Measurements from ENCODE around the gene PTPN14.
"Not testable (repeated sequence)": the region's sequence is repeated elsewhere in the genome, so short reads cannot be mapped to it uniquely, and the experiment has no call there.

The PTPN14 gene

DNA sequence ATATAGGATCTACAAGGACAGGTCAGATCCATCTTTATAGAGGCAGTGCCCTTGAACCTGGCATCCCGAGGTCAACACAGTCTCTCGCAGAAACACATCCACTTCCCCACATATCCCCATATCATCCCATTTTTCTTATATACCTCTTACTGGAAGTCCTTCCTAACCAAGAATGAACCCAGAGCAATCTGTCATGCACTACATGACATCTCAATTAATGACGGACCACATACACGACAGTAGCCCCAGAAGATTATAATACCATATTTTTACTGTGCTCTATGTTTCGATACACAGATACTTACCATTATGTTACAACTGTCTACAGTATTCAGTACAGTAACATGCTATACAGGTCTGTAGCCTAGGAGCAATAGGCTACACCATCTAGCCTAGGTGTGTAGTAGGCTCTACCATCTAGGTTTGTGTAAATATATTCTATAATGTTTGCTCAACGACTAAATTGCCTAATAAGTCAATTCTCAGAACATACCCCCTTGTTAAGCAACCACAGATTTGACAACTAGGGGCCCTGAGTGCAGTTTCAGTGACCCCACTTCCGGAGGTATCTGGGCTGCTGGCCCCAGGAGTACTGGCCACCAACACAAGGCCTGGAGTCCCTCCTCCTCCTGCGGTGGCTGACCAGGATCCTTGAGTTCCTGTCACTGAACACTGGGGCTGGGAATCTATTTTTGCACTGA is 28.1 kb downstream of the PTPN14 start:
- Histone ChIP-seq H3K9me3 (ENCODE audit: control insufficient read depth, low read length) (no peaks in the 10 kb centered on the region), H3K4me1 (ENCODE audit: control insufficient read depth, insufficient read depth, low read length, poor library complexity, severe bottlenecking) (no peaks in the 10 kb centered on the region), H3K4me3 (ENCODE audit: insufficient read depth, low read depth, low read length, poor library complexity, severe bottlenecking) (no peak overlapping the region), H3K27me3 (replicated peaks; ENCODE audit: control insufficient read depth, insufficient read depth, low read length, poor library complexity, severe bottlenecking) (no peaks in the 10 kb centered on the region), H3K27ac (ENCODE audit: insufficient read depth, low read length, poor library complexity, severe bottlenecking) (no peak overlapping the region), H3K36me3 (ENCODE audit: control insufficient read depth, insufficient read depth, low read length) (no peaks in the 10 kb centered on the region)
- DNase-seq: no peak

DNA sequence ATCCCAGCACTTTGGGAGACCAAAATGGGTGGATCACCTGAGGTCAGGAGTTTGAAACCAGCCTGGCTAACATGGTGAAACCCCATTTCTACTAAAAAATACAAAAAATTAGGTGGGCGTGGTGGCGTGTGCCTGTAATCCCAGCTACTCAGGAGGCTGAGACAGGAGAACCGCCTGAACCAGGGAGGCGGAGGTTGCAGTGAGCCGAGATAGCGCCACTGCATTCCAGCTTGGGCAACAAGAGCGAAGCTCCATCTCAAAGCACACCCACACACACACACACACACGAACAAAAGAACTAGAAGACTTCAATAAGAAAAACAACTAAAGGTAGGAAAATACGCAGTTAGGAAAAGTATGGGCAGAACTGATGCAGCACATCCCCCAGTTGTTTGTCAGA is 29.9 kb downstream of the PTPN14 start:
- not testable (repeated sequence) for DNase-seq; H3K4me3 ChIP-seq (ENCODE audit: insufficient read depth, low read depth, low read length, poor library complexity, severe bottlenecking); H3K36me3 ChIP-seq (ENCODE audit: control insufficient read depth, insufficient read depth, low read length); H3K27me3 ChIP-seq (replicated peaks; ENCODE audit: control insufficient read depth, insufficient read depth, low read length, poor library complexity, severe bottlenecking); H3K9me3 ChIP-seq (ENCODE audit: control insufficient read depth, low read length); H3K4me1 ChIP-seq (ENCODE audit: control insufficient read depth, insufficient read depth, low read length, poor library complexity, severe bottlenecking); H3K27ac ChIP-seq (ENCODE audit: insufficient read depth, low read length, poor library complexity, severe bottlenecking)

DNA sequence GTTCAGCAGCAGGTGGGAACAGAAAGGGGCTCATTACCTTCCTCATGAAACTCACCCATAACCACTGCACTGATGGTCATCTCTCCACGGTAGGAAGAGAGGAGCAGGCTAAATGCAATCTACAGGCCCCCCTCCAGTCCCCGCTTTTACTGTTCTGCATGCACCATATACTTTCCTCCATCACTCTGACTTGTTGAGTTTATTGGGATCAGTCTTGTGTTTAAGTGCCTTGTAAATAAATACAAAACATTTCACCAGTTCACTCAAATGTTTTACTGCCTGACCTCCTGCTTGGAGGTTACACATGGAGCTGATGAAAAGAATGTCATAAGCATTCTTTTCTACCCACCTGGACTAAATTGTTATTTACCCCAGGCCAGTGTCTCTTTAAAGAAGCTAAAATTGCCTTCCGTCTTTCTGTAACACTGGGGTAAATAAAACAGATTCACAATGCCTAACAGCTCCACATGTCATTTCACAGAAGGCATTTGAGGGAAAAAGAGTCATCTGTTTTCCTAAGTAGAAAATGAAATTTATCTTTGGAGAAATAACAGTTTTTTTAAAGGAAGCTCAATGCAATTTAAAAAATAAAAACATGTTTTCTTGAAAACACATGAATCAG is 30.7 kb downstream of the PTPN14 start:
- Histone ChIP-seq H3K9me3 (ENCODE audit: control insufficient read depth, low read length) (no peaks in the 10 kb centered on the region), H3K36me3 (ENCODE audit: control insufficient read depth, insufficient read depth, low read length) (no peaks in the 10 kb centered on the region), H3K27me3 (replicated peaks; ENCODE audit: control insufficient read depth, insufficient read depth, low read length, poor library complexity, severe bottlenecking) (no peaks in the 10 kb centered on the region), H3K27ac (ENCODE audit: insufficient read depth, low read length, poor library complexity, severe bottlenecking) (no peak overlapping the region), H3K4me1 (ENCODE audit: control insufficient read depth, insufficient read depth, low read length, poor library complexity, severe bottlenecking) (no peaks in the 10 kb centered on the region), H3K4me3 (ENCODE audit: insufficient read depth, low read depth, low read length, poor library complexity, severe bottlenecking) (no peak overlapping the region)
- no peak for DNase-seq

DNA sequence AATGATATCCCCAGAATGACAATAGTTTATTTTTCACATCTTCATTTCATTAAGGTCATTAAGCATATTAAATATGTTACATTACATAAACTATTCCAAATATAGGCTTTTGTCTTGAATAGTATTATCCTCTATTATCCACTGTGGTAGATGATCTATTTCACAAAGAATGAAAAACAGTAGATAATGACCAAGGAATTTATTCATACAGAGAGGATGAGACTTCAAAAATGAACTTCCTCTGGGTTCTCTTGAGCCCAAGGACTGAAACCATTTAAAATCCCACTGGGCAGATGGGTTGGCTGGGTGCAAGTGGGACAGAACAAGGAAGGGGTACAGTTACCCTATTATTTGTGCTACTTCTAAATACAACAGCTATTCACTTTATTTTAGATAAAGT is 33.0 kb downstream of the PTPN14 start:
- H3K4me1 ChIP-seq (ENCODE audit: control insufficient read depth, insufficient read depth, low read length, poor library complexity, severe bottlenecking): no peaks in the 10 kb centered on the region
- no peaks in the 10 kb centered on the region for H3K9me3 ChIP-seq (ENCODE audit: control insufficient read depth, low read length)
- no peak for DNase-seq
- H3K27me3 ChIP-seq (replicated peaks; ENCODE audit: control insufficient read depth, insufficient read depth, low read length, poor library complexity, severe bottlenecking): no peaks in the 10 kb centered on the region
- no peak overlapping the region for H3K27ac ChIP-seq (ENCODE audit: insufficient read depth, low read length, poor library complexity, severe bottlenecking)
- H3K4me3 ChIP-seq (ENCODE audit: insufficient read depth, low read depth, low read length, poor library complexity, severe bottlenecking): no peak overlapping the region
- no peaks in the 10 kb centered on the region for H3K36me3 ChIP-seq (ENCODE audit: control insufficient read depth, insufficient read depth, low read length)

DNA sequence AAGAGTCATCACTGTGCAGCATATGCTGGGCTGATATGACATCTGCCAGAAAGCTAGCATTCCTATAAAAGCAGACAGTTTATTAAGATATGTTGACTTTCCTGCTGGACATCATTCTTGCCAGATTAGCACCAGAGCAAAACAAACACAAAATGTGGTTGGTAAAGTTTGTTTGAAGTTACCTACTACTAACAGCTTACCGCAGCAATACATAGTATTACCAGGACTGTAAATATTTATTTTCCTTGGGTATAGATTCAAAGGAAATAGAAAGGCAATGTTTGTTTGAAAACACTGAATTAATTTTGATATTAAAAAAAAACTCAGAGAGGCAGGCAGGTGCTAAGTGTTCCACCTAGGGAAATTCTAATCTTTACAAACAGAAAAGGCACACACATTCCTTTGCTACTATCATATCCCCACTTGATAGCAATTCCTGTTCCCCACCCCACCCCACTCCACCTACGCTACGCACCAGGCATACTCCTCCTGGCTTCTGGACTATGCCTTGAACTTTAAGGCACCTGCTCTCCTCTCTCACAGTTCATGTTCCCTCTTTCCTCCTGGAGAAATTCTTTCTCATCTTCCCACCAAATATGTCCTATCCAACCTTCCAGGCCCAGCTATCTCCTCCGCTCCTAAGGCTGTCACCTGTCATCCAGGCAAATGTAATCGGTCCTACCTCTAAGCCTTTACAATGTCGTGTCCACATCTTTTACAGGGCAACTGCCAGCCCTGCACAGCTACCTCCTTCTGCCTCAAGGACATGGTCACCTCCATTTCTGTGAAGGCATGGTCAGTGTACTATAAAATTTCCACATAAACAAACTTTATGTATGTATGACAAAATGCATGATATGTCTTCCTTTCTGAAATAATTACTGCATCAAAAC is 34.7 kb downstream of the PTPN14 start:
- H3K4me1 ChIP-seq (ENCODE audit: control insufficient read depth, insufficient read depth, low read length, poor library complexity, severe bottlenecking): no peaks in the 10 kb centered on the region
- H3K27me3 ChIP-seq (replicated peaks; ENCODE audit: control insufficient read depth, insufficient read depth, low read length, poor library complexity, severe bottlenecking): no peaks in the 10 kb centered on the region
- no peak overlapping the region for H3K27ac ChIP-seq (ENCODE audit: insufficient read depth, low read length, poor library complexity, severe bottlenecking)
- DNase-seq: no peak
- no peaks in the 10 kb centered on the region for H3K36me3 ChIP-seq (ENCODE audit: control insufficient read depth, insufficient read depth, low read length)
- no peaks in the 10 kb centered on the region for H3K9me3 ChIP-seq (ENCODE audit: control insufficient read depth, low read length)
- no peak overlapping the region for H3K4me3 ChIP-seq (ENCODE audit: insufficient read depth, low read depth, low read length, poor library complexity, severe bottlenecking)

DNA sequence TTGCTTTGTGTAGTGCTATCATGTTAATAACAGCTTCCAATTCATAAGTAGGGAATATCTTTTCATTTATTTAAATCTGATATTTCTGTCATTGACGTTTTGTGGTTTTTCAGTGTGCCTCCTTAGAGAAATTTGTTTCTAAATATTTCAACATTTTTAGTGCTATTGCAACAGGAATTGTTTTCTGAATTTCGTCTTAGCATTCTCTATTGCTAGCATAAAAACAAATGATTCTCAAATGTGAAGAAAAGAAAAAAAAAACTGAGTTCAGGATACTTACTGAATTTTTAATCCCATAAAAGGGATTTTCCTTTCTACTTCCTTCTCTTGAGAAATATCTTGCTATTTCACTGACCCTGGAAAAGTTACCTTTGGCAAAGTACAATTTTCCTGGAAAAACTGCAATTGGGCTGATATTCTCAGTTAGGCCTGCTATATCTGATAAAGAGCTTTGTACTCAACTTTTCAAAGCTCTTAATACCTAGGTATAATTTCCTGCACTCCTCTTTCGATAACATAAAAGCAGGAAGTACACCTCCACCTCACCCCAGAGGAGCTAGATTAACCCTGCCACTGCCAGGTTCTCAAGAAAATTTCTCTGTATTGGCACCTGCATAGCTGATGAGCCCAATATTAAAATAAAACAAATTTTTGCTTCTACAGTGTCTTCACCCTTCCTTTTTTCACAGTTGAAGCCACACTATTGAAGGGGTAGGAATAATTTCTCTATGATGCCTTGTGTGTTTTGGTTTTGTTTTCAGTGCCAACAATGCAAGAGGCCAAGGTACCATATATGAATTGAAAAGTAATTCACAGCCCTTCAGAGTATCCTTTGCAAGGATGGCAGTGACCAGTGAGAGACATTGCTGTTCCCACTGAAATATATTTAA is 35.6 kb downstream of the PTPN14 start:
- Histone ChIP-seq H3K4me1 (ENCODE audit: control insufficient read depth, insufficient read depth, low read length, poor library complexity, severe bottlenecking) (no peaks in the 10 kb centered on the region), H3K36me3 (ENCODE audit: control insufficient read depth, insufficient read depth, low read length) (no peaks in the 10 kb centered on the region), H3K27me3 (replicated peaks; ENCODE audit: control insufficient read depth, insufficient read depth, low read length, poor library complexity, severe bottlenecking) (no peaks in the 10 kb centered on the region), H3K27ac (ENCODE audit: insufficient read depth, low read length, poor library complexity, severe bottlenecking) (no peak overlapping the region), H3K9me3 (ENCODE audit: control insufficient read depth, low read length) (no peaks in the 10 kb centered on the region), H3K4me3 (ENCODE audit: insufficient read depth, low read depth, low read length, poor library complexity, severe bottlenecking) (no peak overlapping the region)
- no peak for DNase-seq

DNA sequence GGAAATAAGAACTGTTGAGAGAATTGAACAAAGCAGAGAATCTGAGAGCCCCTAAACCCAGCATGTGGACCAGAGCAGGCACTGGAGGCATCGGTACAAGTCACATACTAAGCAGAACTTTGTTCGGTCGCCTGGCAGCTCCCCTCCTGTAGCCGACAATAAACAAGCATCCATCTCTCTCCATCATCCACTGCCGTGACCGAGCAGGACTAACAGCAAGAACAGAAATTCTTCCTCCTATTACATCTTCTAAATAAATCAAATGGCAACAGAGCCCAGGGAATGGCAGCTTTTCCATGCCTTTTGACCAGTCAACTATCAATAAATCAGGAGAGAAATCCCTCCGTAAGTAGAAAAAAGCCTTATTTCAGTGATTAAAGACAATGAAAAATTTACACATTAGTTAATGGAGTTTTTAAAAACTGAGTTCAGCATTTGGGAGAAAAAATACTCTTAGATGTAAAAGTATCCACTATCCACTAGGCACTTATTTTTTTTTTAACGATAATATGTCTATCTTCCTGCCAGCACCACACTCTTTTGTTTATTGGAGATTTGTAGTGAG is 36.5 kb downstream of the PTPN14 start:
- Histone ChIP-seq H3K27me3 (replicated peaks; ENCODE audit: control insufficient read depth, insufficient read depth, low read length, poor library complexity, severe bottlenecking) (no peaks in the 10 kb centered on the region), H3K27ac (ENCODE audit: insufficient read depth, low read length, poor library complexity, severe bottlenecking) (no peak overlapping the region), H3K9me3 (ENCODE audit: control insufficient read depth, low read length) (no peaks in the 10 kb centered on the region), H3K4me3 (ENCODE audit: insufficient read depth, low read depth, low read length, poor library complexity, severe bottlenecking) (no peak overlapping the region), H3K4me1 (ENCODE audit: control insufficient read depth, insufficient read depth, low read length, poor library complexity, severe bottlenecking) (no peaks in the 10 kb centered on the region), H3K36me3 (ENCODE audit: control insufficient read depth, insufficient read depth, low read length) (no peaks in the 10 kb centered on the region)
- DNase-seq: no peak

DNA sequence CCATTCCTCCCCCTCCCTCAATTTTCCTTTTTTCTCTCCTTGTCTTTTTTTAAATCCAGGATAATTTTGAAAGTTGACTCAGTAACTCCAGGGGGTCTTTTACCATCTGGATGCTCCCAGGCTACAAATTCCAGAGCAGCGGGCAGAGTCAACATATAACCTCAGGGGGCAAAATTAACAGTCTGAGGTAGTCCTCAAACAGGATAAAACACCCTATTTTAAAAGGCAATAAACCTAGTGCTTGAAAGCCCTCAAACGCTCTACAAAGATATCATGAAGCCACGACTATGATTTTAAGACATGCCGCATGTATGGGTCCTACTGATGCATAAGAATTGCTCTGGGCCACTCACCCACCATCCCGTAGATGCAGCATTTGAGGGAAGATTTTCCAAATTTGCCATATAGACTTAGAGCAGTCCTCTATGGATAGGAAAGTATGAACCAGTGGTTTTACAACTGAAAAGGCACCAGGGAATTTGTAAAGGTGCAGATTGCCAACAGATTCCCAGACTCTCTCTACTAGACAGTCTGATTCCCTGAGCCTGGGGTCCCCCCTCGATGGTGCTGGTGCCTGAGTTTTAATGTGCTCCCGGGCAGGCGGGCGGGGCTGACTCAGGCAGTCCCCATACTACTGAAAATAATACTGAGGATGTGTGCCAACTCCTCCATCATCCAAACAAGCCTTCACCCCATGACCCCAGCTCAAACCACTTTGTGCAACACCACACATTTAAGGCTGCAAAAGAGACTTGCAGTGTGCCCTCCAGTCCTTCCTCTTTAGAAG is 37.2 kb downstream of the PTPN14 start:
- no peak for DNase-seq
- Histone ChIP-seq H3K4me1 (ENCODE audit: control insufficient read depth, insufficient read depth, low read length, poor library complexity, severe bottlenecking) (no peaks in the 10 kb centered on the region), H3K9me3 (ENCODE audit: control insufficient read depth, low read length) (no peaks in the 10 kb centered on the region), H3K36me3 (ENCODE audit: control insufficient read depth, insufficient read depth, low read length) (no peaks in the 10 kb centered on the region), H3K27ac (ENCODE audit: insufficient read depth, low read length, poor library complexity, severe bottlenecking) (no peak overlapping the region), H3K27me3 (replicated peaks; ENCODE audit: control insufficient read depth, insufficient read depth, low read length, poor library complexity, severe bottlenecking) (no peaks in the 10 kb centered on the region), H3K4me3 (ENCODE audit: insufficient read depth, low read depth, low read length, poor library complexity, severe bottlenecking) (no peak overlapping the region)

DNA sequence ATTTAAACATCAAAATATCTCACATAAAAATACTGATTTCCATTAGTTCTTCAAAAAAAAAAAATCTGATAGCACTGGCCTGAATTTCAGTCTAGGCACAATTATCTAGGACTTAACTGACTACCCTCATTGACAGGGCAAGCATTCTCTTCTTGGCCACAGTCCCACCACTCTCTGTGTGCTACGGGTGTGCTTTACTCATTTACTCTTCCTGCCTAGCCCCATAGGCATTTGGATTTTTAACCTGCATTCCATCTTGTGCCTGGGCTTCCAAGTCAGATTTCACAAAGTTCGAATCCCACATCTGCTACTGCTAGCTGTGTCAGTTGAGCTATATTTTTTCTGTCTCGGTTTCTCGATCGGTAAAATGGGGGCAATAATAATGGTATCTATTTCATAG is 38.0 kb downstream of the PTPN14 start:
- no peak for DNase-seq
- Histone ChIP-seq H3K4me3 (ENCODE audit: insufficient read depth, low read depth, low read length, poor library complexity, severe bottlenecking) (no peak overlapping the region), H3K4me1 (ENCODE audit: control insufficient read depth, insufficient read depth, low read length, poor library complexity, severe bottlenecking) (no peaks in the 10 kb centered on the region)

More for the DNA sequence above, 38.0 kb downstream of the PTPN14 start:
- no peak overlapping the region for H3K27ac ChIP-seq (ENCODE audit: insufficient read depth, low read length, poor library complexity, severe bottlenecking)
- H3K9me3 ChIP-seq (ENCODE audit: control insufficient read depth, low read length): no peaks in the 10 kb centered on the region
- H3K36me3 ChIP-seq (ENCODE audit: control insufficient read depth, insufficient read depth, low read length): no peaks in the 10 kb centered on the region
- no peaks in the 10 kb centered on the region for H3K27me3 ChIP-seq (replicated peaks; ENCODE audit: control insufficient read depth, insufficient read depth, low read length, poor library complexity, severe bottlenecking)

Measured in effector memory CD4-positive, alpha-beta T cell (primary cell).